WTC11 (cell line): ENCODE measurements around the gene MAGEB17.

ENCODE experiments used
- FOXK1 ChIP-seq: sonication (generic); formaldehyde crosslinking; IDR thresholded peaks from 2 replicates; pipeline ENCODE4 v1.8.0; 2022; ENCODE audit warnings: mild to moderate bottlenecking, moderate library complexity, missing genetic modification reagents
- TF ChIP-seq, protein P1 (sequence below): fragments of 200-600 bp; IDR thresholded peaks from 2 replicates; pipeline ENCODE4 v1.8.0; 2022; ENCODE audit warnings: antibody characterized with exemption
- TF ChIP-seq, protein P2 (sequence below): sonication (generic); formaldehyde crosslinking; IDR thresholded peaks from 2 replicates; pipeline ENCODE4 v1.8.1; 2023; ENCODE audit warnings: mild to moderate bottlenecking, missing genetic modification reagents, borderline replicate concordance
- TF ChIP-seq, protein P3 (sequence below): sonication (generic); formaldehyde crosslinking; IDR thresholded peaks from 2 replicates; pipeline ENCODE4 v1.8.0; 2022; ENCODE audit warnings: mild to moderate bottlenecking, missing genetic modification reagents
- TF ChIP-seq, protein P4 (sequence below): sonication (generic); formaldehyde crosslinking; conservative IDR thresholded peaks from 2 replicates; pipeline ENCODE4 v1.8.1; 2022; ENCODE audit warnings: mild to moderate bottlenecking, missing genetic modification reagents

DNA sequence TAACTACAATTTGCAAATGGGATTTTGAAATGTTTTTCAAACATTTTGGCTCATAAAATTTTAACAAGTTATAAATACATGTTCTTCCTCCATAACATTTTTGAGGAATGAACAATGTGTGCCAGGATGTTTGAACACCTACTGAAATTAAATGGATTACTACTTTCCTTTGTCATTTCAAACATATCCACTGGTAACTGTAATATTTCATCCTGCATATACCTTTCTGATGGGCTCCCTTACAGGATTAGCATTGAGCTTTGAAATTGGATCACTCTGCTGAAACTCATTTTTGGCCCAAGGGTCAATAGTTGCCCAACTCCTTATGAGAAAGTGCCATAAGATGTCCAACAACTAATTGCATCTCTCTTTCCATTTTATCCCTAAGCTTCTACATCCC, 26.3 kb upstream of the MAGEB17 start:
- TF ChIP-seq, protein P1, sequence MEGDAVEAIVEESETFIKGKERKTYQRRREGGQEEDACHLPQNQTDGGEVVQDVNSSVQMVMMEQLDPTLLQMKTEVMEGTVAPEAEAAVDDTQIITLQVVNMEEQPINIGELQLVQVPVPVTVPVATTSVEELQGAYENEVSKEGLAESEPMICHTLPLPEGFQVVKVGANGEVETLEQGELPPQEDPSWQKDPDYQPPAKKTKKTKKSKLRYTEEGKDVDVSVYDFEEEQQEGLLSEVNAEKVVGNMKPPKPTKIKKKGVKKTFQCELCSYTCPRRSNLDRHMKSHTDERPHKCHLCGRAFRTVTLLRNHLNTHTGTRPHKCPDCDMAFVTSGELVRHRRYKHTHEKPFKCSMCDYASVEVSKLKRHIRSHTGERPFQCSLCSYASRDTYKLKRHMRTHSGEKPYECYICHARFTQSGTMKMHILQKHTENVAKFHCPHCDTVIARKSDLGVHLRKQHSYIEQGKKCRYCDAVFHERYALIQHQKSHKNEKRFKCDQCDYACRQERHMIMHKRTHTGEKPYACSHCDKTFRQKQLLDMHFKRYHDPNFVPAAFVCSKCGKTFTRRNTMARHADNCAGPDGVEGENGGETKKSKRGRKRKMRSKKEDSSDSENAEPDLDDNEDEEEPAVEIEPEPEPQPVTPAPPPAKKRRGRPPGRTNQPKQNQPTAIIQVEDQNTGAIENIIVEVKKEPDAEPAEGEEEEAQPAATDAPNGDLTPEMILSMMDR: no peak
- TF ChIP-seq, protein P2, sequence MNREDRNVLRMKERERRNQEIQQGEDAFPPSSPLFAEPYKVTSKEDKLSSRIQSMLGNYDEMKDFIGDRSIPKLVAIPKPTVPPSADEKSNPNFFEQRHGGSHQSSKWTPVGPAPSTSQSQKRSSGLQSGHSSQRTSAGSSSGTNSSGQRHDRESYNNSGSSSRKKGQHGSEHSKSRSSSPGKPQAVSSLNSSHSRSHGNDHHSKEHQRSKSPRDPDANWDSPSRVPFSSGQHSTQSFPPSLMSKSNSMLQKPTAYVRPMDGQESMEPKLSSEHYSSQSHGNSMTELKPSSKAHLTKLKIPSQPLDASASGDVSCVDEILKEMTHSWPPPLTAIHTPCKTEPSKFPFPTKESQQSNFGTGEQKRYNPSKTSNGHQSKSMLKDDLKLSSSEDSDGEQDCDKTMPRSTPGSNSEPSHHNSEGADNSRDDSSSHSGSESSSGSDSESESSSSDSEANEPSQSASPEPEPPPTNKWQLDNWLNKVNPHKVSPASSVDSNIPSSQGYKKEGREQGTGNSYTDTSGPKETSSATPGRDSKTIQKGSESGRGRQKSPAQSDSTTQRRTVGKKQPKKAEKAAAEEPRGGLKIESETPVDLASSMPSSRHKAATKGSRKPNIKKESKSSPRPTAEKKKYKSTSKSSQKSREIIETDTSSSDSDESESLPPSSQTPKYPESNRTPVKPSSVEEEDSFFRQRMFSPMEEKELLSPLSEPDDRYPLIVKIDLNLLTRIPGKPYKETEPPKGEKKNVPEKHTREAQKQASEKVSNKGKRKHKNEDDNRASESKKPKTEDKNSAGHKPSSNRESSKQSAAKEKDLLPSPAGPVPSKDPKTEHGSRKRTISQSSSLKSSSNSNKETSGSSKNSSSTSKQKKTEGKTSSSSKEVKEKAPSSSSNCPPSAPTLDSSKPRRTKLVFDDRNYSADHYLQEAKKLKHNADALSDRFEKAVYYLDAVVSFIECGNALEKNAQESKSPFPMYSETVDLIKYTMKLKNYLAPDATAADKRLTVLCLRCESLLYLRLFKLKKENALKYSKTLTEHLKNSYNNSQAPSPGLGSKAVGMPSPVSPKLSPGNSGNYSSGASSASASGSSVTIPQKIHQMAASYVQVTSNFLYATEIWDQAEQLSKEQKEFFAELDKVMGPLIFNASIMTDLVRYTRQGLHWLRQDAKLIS (CRISPR knock-in tag): no peak
- TF ChIP-seq, protein P3, sequence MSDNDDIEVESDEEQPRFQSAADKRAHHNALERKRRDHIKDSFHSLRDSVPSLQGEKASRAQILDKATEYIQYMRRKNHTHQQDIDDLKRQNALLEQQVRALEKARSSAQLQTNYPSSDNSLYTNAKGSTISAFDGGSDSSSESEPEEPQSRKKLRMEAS (CRISPR knock-in tag): no peak
- TF ChIP-seq, protein P4, sequence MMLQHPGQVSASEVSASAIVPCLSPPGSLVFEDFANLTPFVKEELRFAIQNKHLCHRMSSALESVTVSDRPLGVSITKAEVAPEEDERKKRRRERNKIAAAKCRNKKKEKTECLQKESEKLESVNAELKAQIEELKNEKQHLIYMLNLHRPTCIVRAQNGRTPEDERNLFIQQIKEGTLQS (CRISPR knock-in tag): no peak
- TF ChIP-seq FOXK1 (CRISPR knock-in tag): no peak
